Panc1 (cell line): ENCODE results near the gene CNTLN. TPM values are rescaled to one million over a fixed set of nuclear protein-coding genes. Genes with fewer than 3 reads are reported as not detected.

Source experiments
- ATAC-seq: fragments of 200-7000 bp; cut with Tn5 transposase; 2 replicates; pipeline ENCODE4 v1.9.1; 2020; ENCODE audit warnings: mild to moderate bottlenecking, moderate library complexity
- BruUV-seq: library from RNA; stranded (reverse); fragments of 400-500 nt; replicated peaks from 2 replicates; lab custom pipeline; 2021; lab: Mats Ljungman, UMichigan
- CTCF ChIA-PET: fragments of 300-600 bp; sonication (Branson Sonifier 250); formaldehyde crosslinking; loops from one replicate; lab custom pipeline; 2022; ENCODE audit warnings: antibody characterized with exemption; lab: Charles Lee
- POLR2A ChIA-PET: fragments of 300-600 bp; sonication (Branson Sonifier 250); formaldehyde crosslinking; loops from one replicate; lab custom pipeline; 2022; ENCODE audit warnings: antibody characterized with exemption; lab: Charles Lee
- DNase-seq: peaks from one replicate; pipeline ENCODE4 v3.0.0-alpha.2; 2010; ENCODE audit warnings: low read depth, low spot score
- H3K27ac ChIP-seq: 2 replicates; pipeline ENCODE4 v1.5.1; 2011; ENCODE audit warnings: mild to moderate bottlenecking, low read length, inconsistent platforms
- H3K27me3 ChIP-seq: fragments of 200-500 bp; sonication (Bioruptor generic); 2 replicates; pipeline ENCODE4 v1.6.0; 2014; ENCODE audit warnings: low read length, inconsistent platforms; ENCODE audit not compliant: control insufficient read depth, insufficient read depth
- H3K36me3 ChIP-seq: fragments of 200-500 bp; sonication (Bioruptor generic); 2 replicates; pipeline ENCODE4 v1.5.1; 2014; ENCODE audit warnings: inconsistent platforms, mild to moderate bottlenecking, low read length, moderate library complexity; ENCODE audit not compliant: control insufficient read depth, insufficient read depth
- H3K4me1 ChIP-seq: 2 replicates; pipeline ENCODE4 v1.5.1; 2011; ENCODE audit warnings: inconsistent platforms, mild to moderate bottlenecking, low read length, moderate library complexity; ENCODE audit not compliant: control insufficient read depth, insufficient read depth
- H3K4me3 ChIP-seq, 2 experiments: 2 replicates each; pipeline ENCODE4 v1.5.1; 2011 to 2012; ENCODE audit warnings: low read depth in 2 of 2, low read length in 2 of 2, mild to moderate bottlenecking in 2 of 2, inconsistent platforms in 1 of 2, moderate library complexity in 1 of 2
- H3K9me3 ChIP-seq: fragments of 200-500 bp; sonication (Bioruptor generic); 2 replicates; pipeline ENCODE4 v1.5.1; 2014; ENCODE audit warnings: low read depth, mild to moderate bottlenecking, inconsistent platforms, low read length, moderate library complexity; ENCODE audit not compliant: control insufficient read depth, insufficient read depth
- POLR2AphosphoS5 ChIP-seq: IDR thresholded peaks from 2 replicates; pipeline ENCODE4 v1.6.1; 2012; ENCODE audit warnings: mild to moderate bottlenecking, low read depth, low read length, moderate library complexity
- REST ChIP-seq, 2 experiments: IDR thresholded peaks; 2 replicates each; pipeline ENCODE4 v1.6.1; 2011 to 2012; ENCODE audit warnings: low read depth in 2 of 2, control low read depth in 1 of 2, low read length in 1 of 2, mild to moderate bottlenecking in 1 of 2, moderate library complexity in 1 of 2; ENCODE audit not compliant: insufficient read depth in 1 of 2
- SIN3A ChIP-seq: IDR thresholded peaks from 2 replicates; pipeline ENCODE4 v1.6.1; 2012; ENCODE audit warnings: low read depth, mild to moderate bottlenecking, low read length, moderate library complexity, borderline replicate concordance; ENCODE audit not compliant: insufficient read depth
- TCF7L2 ChIP-seq: IDR thresholded peaks from 2 replicates; pipeline ENCODE4 v1.6.1; 2011; ENCODE audit warnings: mild to moderate bottlenecking, low read depth, low read length, inconsistent platforms
- in situ Hi-C: cut with HindIII; loops from 2 replicates; pipeline ENCODE4 v1.10.0; 2016; ENCODE audit warnings: low sequenced_read_pairs, low pct_unique_long_range_greater_than_20kb
- intact Hi-C: fragments of 100-400 bp; cut with micrococcal nuclease; formaldehyde crosslinking; loops from one replicate; pipeline ENCODE4 v1.10.0; 2022; ENCODE audit not compliant: unreplicated experiment
- total RNA-seq: library from RNA; stranded (reverse); gene quantifications from one replicate; pipeline ENCODE4 v1.2.1, GENCODE V29; 2021; ENCODE audit not compliant: unreplicated experiment
- TF ChIP-seq, protein P1 (sequence below): fragments of 450-650 bp; IDR thresholded peaks from 2 replicates; pipeline ENCODE4 v1.5.1; 2017; ENCODE audit warnings: mild to moderate bottlenecking

The CNTLN gene
- total RNA-seq, 1 experiment from 2014 or later: not detected

DNA sequence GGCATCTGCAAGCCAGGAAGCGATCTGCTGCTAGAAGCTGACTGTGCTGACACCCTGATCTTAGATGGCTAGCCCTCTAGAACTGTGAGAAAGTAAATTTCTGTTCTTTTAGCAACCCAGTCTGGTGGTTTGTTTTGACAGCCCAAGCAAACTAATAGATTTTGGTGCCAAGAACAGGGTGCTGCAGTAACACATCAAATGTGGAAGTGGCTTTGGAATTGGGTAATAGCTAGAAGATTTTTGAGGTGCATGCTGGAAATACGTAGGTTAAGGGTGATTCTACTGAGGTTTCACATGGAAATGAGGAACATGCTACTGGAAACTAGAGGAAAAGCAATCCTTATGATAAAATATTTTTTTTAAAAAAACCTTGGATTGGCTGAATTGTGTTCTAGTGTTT is 290.5 kb downstream of the CNTLN start:
- in situ Hi-C loops (no loop called here), intact Hi-C loops (no loop called here)
- ChIA-PET POLR2A (no interaction called here), CTCF (no interaction called here)
- ATAC-seq (no peak), DNase-seq (no peak)
- Histone ChIP-seq H3K27ac (no peak overlapping the region), H3K27me3 (no peaks in the 10 kb centered on the region), H3K4me1 (no peaks in the 10 kb centered on the region), H3K4me3 (no peak overlapping the region), H3K36me3 (no peaks in the 10 kb centered on the region), H3K9me3 (no peaks in the 10 kb centered on the region)
- TF ChIP-seq REST (IDR thresholded peaks at IDR 0.05; ENCODE audit: insufficient read depth in 1 of 2, low read depth in 2 of 2, low read length in 1 of 2) (no peak), TCF7L2 (no peak), POLR2AphosphoS5 (no peak), SIN3A (no peak)
- TF ChIP-seq, protein P1, sequence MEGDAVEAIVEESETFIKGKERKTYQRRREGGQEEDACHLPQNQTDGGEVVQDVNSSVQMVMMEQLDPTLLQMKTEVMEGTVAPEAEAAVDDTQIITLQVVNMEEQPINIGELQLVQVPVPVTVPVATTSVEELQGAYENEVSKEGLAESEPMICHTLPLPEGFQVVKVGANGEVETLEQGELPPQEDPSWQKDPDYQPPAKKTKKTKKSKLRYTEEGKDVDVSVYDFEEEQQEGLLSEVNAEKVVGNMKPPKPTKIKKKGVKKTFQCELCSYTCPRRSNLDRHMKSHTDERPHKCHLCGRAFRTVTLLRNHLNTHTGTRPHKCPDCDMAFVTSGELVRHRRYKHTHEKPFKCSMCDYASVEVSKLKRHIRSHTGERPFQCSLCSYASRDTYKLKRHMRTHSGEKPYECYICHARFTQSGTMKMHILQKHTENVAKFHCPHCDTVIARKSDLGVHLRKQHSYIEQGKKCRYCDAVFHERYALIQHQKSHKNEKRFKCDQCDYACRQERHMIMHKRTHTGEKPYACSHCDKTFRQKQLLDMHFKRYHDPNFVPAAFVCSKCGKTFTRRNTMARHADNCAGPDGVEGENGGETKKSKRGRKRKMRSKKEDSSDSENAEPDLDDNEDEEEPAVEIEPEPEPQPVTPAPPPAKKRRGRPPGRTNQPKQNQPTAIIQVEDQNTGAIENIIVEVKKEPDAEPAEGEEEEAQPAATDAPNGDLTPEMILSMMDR: no peak
- no TSS peak for BruUV-seq

DNA sequence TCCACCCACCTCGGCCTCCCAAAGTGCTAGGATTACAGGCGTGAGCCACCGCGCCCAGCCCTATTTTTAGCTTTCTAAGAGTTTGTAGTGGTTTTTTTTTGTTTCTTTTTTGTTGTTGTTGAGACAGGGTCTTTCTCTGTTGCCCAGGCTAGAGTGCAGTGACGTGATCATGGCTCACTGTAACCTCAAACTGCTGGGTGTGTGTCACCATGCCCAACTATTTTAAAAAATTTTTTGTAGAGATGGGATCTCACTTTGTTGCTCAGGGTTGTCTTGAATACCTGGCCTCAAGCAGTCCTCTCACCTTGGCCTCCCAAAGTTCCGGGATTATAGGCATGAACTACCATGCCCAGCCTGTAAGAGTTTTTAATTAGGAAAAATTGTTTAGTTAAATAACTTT is 298.7 kb downstream of the CNTLN start:
- ATAC-seq (no peak), DNase-seq (no peak)
- BruUV-seq: no TSS peak
- POLR2A ChIA-PET: no interaction called here
- H3K9me3 ChIP-seq: no peaks in the 10 kb centered on the region
- no peaks in the 10 kb centered on the region for H3K36me3 ChIP-seq
- no peak overlapping the region for H3K4me3 ChIP-seq
- intact Hi-C loops (no loop called here), in situ Hi-C loops (no loop called here)
- TF ChIP-seq REST (IDR thresholded peaks at IDR 0.05; ENCODE audit: insufficient read depth in 1 of 2, low read depth in 2 of 2, low read length in 1 of 2) (no peak), SIN3A (no peak), TCF7L2 (no peak)
- TF ChIP-seq, protein P1: no peak
- H3K27ac ChIP-seq: no peak overlapping the region
- H3K4me1 ChIP-seq: no peaks in the 10 kb centered on the region
- no peaks in the 10 kb centered on the region for H3K27me3 ChIP-seq
- CTCF ChIA-PET: no interaction called here
